GM19455 (cell line): ENCODE measurements around the gene DPY19L3.
"Not testable (repeated sequence)": the region's sequence is repeated elsewhere in the genome, so short reads cannot be mapped to it uniquely, and the experiment has no call there.

ENCODE experiments used
- ATAC-seq: cut with Tn5 transposase; IDR thresholded peaks from one replicate; pipeline ENCODE4 v1.9.1; 2021; ENCODE audit not compliant: unreplicated experiment

Gene DPY19L3

DNA sequence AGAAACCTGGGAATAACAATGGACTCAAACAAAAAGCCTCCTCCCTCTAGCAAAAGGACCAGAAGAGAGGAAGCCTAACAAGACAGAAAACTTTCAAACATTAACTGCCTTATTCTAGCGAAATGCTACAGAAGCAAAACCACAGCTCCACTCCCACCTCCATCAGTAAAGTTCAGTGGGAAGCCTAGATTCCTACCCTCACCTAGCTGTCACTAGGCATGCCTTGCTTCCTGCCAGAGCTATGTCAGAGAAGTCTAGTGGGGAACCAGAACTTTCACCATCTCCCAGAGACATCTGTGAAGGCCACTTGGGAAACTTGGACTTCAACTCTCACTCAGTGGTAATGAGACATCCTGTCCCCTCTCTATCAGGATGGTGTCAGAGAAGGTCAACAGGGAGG is 37.1 kb downstream of the DPY19L3 start:
- no peak for ATAC-seq

DNA sequence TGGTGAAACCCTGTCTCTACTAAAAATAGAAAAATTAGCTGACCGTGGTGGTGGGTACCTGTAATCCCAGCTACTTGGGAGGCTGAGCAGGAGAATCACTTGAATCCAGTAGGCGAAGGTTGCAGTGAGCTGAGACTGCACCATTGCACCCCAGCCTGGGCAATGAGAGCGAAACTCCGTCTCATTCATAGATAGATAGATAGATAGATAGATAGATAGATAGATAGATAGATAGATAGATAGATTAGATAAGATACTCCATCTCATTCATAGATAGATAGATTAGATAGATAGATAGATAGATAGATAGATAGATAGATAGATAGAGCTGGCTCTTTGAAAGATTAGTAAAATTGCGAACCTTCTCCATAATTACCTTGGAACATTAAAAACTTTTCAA is 42.0 kb downstream of the DPY19L3 start:
- not testable (repeated sequence) for ATAC-seq

DNA sequence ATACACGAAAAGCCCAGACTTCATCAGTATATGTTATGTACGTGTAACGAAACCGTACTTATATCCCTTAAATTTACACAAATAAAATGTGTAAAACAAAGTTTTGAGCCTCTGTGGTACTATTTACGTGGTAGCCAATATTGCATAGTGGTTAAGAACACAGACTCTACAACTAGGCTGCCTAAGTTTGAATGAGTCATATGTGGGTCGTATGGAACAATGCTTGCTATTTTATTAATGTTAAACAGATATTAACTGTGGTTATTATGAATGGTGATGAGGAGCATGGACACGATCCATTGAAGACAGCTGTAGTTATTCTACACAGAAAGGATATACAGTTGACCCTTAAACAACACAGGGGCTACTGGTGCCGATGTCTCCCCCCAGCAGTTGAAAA is 42.5 kb downstream of the DPY19L3 start:
- no peak for ATAC-seq

DNA sequence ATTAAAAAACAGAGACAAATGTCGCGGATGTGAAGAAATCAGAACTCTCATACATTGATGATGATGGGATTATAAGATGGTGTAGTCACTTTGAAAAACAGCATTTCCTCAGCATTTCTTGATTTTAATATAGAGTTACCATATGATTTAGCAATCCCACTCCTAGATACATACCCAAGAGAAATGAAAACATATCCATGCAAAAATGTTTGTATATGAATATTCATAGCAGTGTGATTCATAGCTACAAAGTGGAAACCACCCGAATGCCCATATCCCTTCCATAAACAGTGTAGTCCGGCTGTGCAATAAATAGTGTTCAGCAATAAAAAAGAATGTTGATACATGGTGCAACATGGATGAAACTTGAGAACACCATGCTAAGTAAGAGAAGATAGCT is 44.6 kb downstream of the DPY19L3 start:
- no peak for ATAC-seq

DNA sequence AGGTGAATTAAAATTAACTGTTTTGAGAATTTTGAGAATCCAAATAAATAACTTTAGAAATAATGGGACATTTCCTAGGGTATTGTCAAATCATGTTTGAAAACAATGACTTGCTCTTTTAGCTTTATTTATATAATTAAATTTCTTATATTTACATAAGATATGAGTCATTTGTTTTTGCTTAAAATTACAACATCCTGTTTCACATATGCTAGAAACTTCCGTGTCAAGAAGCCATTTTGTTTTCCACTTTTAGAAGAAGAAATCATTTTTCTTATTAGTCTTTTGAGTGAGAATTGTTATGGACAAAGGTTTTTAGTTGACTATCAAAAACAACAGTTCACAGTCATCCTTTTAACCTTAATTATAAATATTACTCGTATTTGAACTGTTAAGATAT is 48.2 kb downstream of the DPY19L3 start:
- no peak for ATAC-seq

DNA sequence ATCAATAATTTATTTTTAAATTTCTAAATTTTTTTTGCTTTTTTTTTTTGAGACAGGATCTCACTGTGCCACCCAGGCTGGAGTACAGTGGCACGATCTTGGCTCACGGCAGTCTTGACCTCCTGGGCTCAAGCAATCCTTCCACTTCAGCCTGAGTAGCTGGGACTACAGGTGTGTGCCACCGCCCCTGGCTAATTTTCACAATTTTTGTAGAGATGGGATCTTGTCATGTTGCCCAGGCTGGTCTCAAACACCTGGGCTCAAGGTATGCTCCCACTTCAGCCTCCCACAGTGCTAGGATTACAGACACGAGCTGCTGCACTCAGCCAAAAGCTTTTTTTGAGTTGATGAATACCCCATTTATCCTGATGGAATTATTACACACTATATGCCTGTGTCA is 50.8 kb downstream of the DPY19L3 start:
- ATAC-seq: no peak

DNA sequence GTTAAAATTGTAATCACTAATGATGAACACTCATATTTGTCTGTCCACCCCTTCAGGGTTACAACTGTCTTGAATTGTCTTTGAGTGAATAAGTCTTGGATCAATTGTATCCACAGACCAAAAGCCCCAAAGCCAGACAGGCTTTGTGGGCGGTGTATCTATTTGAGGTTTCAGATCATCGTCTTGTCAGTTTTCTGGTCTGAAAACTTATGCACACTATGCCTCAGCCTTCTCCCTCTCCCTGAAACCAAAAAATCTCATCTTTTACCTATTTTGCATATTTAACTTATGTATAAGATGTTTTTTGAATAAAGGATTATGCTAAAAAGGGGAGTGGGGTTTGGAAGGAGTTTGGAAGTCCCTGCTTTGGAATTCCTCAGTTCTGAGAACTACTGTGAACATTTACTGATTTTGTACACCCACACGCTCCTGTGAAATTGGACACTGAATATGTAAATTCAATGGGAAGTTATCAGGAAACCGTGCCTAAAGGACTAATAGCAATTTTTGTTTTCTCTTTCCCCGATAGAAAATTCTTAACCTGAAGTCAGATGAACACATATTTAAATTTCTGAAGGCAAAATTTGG is 52.1 kb downstream of the DPY19L3 start:
- ATAC-seq: no peak

DNA sequence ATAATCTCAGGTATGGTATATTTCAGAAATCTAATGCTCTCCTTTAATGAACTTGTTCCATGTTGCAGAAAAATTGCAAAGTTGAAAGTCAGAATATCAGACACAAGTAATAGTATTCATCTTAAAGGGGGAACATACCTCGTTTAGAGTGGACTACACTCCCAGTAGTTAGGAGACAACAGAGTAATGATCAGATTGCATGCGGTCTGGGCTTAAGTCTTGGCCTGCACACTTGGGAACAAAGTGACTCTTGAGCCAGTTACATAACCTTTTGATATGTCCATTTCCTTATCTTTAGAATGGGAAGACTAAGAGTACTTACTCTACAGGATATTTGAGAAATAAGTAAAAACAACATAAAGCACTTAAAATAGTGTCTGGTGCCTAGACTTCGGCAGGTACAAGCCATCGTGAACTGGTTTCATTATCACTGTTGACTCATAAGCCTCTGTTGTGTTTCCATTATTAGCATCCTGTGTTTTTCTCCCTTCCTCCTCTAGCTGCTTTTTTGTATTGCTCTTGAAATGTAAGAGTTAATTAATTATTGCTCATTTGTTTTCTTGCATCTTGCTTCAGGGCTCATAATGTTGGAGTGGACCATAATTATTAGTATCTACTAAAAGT is 53.0 kb downstream of the DPY19L3 start:
- no peak for ATAC-seq

DNA sequence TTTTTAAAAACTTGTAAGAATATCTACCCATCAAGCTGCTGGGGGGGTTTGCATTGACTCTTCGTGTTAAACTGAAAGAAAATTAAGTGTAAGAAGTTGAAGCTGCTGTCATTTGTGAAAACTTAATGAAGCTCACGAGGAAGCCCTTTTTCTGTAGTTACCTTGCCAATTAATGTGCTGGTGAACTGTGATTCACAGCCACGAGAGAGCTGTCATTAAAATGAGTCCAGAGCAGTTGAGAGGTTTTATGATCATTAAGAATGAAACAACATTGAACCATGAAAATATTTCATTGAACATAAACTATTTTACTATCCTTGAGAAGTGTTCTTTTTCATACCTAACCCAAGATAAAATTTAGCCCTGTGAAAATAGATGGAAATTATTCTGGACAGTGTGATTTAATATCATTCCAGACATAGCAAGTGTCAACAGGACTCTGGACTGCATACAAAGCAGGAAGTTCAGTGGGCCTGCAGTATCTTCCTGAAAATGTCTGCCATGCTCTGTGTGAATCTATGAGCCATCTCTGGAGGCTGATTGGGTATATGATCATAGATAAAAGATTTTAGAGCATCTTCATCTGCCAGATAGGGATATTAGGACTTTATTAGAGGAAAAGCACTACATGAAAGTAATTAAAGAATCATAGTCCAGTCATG is 53.8 kb downstream of the DPY19L3 start:
- ATAC-seq: no peak

DNA sequence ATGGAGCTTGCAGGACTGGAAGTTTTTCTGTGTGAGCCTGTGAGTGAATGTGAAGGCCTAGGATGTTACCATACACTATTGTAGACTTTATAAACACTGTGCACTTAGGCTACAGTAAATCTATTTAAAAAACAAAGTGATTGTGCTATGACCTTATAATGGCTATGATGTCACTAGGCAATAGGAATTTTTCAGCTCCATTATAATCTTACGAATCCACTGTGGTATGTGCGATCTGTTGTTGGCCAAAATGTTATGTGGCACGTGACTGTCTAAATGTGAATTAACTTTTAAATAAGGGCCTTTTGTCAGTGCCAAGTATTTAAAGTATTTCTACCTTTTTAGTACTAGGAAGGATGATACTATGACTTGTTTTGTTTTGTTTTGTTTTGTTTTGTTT is 54.9 kb downstream of the DPY19L3 start:
- no peak for ATAC-seq

DNA sequence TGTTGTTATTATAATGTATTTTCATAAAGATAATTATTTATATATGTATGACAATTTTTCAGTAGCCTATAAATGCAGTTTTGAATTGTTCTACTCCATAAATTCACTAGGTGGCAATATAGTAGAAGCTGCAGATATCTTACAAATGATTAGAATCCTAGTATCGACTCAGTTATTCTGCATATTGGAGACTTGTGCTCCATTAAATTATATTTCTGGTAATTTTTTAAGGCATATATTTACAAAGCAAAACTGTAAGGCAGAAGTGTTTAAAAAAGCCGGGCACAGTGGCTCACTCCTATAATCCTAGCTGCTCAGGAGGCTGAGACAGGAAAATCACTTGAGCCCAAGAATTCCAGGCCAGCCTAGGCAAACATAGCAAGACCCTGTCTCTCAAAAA is 58.7 kb downstream of the DPY19L3 start:
- no peak for ATAC-seq

DNA sequence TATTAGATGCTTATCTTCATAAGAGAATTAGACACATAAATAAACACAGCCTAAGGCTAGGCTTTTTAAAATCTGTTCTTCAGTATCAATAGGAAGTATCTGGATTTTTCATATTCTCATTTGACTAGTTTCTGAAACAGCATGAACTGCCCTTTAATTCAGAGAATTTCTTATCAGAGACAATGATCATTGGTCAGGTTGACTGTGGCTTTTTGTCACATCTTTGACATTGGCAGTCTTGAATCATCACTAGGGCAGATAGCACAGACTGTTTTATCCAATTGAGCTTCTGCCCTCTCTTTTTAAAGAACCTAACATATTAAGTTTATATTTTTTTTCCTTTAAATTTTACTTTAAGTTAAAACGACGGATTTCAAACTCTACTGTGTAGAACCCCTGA is 59.6 kb downstream of the DPY19L3 start:
- no peak for ATAC-seq

DNA sequence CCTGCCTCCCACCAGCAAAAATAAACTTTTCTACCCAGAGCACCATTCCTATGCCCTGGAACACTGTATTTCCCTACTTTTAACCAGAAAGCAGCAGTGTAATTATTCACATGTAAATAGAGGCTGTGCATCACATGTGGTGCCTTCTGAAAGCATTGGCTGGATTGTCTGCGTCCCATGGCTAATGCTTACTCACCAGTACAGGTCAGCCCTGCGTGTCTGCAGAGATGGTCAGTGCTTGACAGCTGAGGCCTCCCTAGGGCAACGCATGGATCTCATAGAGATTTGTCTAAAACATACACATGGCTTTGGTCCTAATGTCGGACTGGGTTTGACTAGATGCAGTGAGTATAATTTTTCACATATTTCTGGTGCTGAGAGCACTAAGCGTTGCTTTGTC is 64.2 kb downstream of the DPY19L3 start:
- no peak for ATAC-seq

DNA sequence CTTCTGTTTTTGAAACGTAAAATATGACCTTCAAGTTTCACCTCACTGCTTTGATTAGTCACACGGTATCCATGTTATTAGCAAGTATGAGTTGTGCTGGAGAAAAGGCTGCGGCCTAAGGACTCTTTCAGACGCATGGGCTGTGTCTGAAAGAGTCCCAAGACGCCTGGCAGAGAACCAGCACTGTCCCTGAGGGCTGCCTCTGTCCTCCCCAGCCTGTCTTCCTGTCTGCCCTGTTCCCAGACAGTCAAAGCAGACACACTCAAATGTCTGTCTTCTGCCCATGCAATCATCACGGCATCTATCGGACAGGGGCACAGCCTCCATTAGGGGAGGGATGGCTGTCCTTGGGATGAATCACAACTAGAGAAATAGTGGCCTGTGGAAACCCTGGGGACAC is 65.5 kb downstream of the DPY19L3 start:
- ATAC-seq: no peak

DNA sequence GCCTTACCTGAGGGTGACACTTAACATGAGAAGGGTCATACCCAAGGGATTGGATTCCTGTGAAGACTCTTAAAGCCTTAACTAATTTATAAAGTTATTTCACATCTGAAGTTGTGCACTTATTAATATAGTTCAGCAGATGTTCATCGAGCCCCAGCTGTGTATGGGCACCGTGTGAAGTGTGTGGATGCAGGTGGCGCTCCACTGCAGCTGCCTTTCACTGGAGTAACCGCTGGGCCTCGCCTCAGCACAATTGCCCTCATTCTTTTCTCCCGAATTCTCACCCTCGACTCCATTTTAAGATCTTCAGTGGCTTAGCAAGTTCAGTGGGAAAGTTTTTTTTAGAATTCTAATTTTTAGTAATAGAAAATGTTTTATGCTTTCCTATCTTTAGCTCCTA is 66.2 kb downstream of the DPY19L3 start:
- no peak for ATAC-seq

DNA sequence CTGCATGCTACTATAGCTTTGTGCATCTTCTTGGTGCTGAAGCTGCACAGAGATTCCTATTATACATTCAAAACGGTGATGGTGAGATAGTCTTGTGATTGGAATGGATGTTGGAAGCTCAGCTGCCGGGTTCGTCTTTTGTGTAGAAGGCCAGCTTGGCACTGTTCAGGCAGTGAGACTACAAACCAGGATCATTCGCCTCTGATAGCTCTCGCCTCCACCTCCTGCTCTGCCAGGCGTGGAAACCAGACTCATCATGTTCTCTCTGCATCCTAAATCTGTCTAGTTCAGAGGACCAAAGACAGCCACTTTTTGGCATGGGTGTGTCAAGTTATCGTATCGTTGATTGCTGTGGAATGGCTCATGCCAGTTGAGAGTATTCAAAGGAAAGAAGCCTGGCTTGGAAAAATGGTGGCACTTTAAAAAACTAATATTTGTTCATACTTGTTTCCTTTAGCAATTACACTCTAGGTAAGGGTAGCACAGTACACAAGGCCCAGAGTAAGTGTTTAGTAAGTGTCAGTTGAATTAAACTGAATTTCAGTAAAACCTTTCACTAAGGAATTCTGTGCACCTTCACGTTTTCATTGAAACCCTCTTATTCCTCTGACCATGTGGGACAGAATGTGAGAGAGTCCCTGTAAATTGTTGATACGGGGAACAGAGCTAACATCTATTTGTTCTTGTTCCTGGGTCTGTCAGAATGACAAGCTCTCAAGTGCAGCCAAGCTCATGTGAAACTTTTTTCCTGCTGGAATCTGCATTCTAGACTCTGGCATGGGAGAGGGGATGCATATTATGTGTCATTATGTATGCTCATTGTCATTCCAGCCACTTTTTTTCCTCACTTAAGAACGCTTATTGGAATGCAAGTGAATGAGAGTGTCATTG is 69.8 kb downstream of the DPY19L3 start:
- ATAC-seq: no peak

DNA sequence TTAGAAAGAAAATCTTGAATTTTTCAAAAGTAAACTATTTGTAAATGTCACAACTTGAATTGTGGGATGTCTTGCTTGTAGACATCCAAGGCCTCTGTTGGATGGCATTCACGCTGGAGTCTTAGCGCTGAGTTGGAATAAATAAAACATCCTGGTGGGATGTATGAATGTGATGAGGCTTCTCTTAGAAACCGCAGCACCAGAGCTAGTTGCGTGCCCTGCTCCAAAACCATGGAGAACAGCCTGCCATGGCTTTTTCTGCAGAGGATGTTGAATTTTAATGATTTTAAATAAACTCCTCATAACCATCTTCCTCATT is 70.4 kb downstream of the DPY19L3 start:
- ATAC-seq: no peak

DNA sequence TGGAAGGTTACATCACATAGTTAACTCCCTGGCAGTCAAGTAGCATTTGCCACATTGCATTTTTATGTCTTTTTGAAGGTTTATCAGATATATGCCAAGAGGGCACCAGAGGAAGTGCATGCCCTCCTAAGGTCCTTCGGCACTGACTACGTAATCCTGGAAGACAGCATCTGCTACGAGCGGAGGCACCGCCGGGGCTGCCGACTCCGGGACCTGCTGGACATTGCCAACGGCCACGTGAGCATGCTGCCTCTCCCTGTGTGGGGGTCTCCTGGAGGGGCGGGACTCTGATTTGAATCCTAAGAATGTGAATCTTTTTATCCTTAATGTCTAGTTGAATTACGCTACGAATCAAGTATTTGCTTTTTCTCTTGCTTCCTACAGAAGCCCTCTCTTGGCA is 74.8 kb downstream of the DPY19L3 start:
- ATAC-seq: no peak

DNA sequence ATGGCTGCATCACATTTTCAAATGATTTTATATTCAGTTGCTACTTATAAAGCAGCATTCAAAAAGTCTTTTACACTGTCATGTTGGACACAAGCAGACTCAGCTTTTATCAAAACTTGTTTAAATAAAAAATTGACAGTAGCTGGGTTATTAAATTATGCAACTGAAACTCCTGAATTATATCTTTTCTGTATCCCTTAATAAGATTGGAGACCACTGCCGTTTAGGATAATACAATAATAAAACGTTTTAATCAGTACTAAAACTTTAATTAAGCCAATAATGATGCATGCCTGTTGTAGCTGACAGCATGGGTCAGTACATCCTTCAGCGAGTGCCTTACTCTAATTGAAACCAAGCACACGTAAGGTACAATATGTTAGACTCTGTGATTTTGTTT is 78.0 kb downstream of the DPY19L3 start:
- no peak for ATAC-seq

DNA sequence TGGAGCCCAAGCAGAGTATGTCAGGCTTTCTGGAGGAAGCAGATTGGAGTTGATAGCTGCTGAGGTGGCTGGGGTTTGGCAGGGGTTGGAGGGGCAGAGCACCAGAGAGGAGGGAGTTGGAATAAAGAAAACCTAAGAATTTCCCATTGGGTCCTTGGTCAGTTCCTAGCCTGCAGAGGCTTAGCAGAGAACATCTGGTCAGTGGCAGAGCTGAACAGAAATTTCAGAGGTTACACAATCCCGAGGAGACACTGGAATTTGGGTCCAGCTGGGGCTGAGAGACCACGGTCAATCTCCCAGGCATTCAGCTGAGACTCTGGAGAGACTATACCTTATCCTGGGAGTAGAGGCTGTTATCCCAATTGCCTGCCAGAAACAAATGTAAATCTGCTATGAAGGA is 84.4 kb downstream of the DPY19L3 start:
- no peak for ATAC-seq

DNA sequence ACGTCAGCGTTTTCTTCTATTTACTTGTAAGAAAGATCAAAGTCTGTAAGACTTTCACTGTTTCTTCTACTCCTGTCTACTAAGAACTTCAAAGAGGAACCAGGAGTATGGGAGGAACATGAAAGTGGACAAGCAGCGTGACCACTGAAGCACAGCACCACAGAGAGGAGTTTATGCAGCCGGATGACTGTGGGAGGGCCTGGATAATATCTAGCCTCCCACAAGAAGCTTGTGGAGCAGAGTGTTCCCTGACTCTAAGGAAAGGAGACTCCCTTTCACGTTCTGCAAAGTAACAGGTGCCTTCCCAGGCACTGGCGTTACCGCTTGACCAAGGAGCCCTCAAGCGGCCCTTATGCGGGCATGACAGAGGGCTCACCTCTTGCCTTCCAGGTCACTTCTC is 91.8 kb downstream of the DPY19L3 start:
- ATAC-seq: no peak

DNA sequence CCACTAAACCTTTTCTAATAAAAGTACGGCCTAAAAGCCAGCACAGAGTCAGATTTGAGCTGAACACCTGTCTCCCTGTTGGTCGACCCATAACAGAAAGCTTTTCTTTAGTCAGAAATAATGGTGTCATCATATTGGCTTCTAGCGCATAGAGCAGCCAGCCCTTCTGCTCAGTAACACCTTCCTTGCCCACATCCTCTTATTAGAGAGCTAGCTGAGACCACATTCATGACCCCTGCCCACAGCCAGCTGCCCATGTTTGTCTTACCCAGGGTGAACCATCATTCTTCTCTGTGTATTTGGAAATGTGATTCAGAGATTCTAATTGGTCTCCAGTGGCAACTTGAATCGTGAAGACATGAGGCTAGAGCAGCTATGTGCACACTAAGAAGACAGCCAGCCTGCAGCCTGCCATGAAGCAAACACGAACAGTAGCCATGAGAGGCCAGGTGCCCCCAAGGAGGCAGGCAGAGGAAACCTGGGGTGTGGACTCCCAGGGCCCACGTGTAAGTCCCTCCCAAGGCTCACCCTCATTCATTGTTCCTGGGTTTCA is 93.2 kb downstream of the DPY19L3 start:
- ATAC-seq: no peak
